ENCODE results near the gene SLC1A2.

Gene SLC1A2

GRCh38 chr11:35262735-35263134 lies 156.6 kb downstream of the SLC1A2 start:
- DNase-seq = no peak

DNA sequence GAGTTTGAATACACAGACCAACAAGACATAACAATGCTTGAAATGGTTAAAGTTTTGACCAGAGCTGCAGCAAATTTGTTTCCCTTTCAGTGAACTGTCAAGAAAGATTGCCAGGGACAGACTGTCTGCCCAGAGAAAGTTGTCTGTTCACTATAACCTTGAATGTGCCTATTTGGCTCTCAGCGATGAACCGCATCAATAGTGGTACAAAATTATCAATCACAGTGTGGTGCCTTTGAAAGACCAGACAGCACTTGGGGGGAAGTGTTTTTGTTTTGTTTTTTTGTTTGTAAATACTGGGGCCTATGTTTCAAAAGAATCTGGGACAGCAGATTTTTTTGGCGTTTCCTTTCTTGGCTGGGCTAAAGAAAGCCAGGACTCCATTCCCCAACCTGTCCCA lies 157.3 kb downstream of the SLC1A2 start:
- DNase-seq = no peak

GRCh38 chr11:35261197-35261596 lies 158.2 kb downstream of the SLC1A2 start:
- no peak for DNase-seq

DNA sequence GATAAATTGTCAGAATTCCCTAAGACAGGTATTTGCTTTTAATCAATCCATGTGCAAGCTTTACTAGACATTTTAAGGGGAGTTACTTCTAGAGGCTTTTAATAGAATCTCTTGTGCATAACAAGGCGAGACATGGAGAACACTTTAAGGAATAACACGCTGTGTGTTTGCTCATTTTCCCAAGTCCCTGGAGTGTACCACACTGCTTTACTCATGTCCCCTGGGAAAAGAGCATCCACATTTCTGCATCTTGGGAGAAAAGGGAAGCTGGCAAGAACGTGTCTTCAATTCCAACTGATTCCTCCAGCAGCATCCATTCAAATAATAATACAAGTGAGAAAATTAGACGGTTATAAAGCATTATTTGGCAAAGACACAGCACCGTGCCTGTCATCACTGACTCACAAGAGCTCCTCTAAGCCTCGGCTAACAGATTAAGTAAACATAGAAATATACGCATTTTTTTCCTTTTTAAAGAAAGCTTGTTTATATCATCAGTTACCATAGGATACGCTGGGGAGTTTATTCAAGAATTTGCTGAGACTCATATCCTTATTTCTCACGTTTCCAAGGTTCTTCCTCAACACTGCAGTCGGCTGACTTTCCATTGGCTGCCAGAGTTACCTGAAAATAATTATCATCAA lies 158.9 kb downstream of the SLC1A2 start:
- no peak for DNase-seq

- no peak for DNase-seq
These were observed 159.8 kb downstream of the SLC1A2 start for GRCh38 chr11:35259529-35259928.

- no peak for DNase-seq
These were observed 162.1 kb downstream of the SLC1A2 start for GRCh38 chr11:35257281-35257680.

DNA sequence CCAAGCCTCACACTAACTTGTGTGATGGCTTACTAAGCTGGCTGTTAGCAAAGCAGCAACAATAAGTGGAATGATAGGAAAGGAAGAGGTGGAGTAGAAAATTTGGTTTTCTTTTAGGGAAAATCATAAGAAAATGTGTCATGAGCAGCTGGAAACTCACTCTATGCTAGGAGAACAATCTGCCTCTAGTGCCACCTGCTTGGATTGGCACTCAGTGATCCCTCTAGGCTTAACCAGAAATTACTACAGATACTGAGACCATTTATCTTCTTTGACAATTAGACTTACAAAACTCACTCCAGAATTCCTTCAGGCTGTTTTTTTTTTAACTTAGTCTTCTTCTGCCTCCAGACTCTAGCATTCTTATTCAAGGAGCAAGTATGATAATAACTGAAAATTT lies 163.1 kb downstream of the SLC1A2 start:
- DNase-seq = no peak

DNA sequence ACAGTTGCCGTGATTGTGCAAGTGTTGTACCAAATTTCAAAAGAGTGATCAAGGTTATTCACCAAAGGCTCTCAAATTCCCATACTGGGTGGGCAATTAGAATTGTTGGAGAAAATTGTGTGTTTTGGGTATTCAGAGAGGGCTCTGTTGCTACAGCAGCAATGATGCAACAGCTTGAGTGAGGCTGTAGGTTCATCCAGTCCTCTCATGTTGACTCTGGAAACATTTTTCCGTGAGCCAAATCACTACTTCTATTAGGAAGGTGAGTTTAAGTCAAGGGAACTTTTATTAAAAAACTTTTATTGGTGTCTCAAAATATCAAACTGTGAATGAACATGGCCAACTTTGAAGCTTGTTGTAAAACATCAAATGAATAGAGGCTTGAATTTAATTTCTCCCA lies 163.8 kb downstream of the SLC1A2 start:
- DNase-seq = no peak

DNA sequence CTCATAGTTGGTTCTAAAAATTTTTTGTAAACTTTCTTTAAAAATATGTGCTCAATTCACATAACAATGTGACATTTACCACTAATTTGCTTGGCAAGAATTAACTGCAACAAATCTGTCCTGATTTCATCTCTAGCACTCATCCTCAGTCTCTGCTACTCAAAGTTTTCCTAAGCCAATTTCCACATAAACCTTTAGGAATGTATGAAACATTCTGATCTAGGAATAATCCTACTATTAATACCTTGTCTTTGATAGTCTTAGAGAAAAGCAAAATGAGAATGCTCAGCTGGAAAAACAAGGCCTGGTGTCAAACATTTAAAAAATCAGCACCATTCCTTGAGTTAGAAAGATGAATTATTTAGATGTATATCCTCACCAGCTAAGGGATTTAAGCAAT lies 166.1 kb downstream of the SLC1A2 start:
- no peak for DNase-seq

DNA sequence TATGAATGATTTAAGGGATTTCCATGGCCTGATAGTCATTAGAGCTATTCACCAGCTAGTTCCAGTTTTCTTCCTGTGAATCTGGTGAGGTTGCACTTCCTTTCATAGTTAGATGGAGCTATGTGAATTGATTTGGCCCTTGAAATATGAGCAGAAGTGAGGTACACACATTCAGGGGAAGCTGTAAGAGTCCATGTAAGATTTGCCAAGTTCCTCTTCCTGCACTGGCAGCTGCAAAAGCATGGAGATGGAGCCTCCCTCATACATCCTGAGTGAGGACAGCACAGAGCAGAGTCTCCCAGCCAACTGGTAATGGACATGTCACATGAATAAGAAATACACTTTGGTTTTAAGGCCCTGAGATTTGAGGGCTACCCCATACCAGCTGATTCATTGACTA lies 168.7 kb downstream of the SLC1A2 start:
- no peak for DNase-seq

DNA sequence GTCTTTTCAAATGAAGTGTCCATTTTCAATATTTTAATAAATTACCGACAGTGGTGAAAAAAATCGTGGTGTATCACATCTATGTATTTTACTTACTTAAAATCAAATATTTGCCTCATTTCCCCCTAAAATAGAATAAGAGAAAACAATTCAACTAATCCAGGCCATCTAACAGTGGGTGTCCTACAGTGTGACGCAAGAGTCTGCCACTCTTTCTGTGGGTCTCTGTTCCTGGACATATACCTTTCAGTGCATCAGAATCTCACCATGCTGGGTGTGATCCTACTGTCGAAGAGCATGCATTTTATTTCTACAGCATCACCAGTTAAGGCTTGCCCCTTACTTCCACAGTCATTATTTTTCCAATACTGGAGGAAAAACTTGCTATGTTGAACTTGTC lies 169.2 kb downstream of the SLC1A2 start:
- no peak for DNase-seq

GRCh38 chr11:35248558-35249323 lies 170.6 kb downstream of the SLC1A2 start:
- no peak for DNase-seq

DNA sequence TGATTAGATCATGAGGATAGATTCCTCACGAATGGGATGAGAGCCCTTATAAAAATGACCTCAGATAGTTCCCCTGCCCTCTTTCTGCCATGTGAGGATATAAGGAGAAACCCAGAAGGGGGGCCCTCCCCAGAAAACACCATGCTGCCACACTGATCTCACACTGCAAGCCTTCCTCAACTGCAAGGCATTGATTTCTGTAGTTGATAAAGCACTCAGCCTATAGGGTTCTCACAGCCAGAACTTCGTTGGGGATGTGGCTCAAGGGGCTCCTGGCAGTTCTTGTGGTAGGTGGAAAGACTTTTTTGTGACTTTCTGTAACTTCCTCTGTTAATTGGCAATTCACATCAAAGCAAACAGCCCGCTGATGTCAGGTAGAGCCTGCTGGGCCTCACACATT lies 171.5 kb downstream of the SLC1A2 start:
- DNase-seq = no peak

GRCh38 chr11:35247428-35247827 lies 171.9 kb downstream of the SLC1A2 start:
- DNase-seq = peak in 1 of 2 experiments; percentile 39

DNA sequence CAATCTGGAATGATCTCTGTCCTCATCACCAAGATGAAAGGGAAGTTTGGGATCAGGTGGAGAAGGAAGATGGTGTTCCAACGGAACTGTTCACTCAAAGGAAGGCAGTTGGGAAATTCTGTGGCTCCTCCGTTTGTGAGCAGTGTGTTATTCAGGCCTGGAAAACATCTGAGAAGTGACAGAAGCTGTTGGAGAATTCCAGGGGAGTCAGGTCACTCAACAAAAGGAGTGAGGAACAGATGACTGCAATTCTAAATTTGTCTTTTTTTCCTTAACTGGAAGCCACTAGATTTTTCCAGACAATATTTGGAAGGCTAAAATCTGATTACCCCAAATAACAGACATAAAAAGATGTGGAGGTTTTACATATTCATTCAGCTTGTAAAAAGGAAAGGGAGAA lies 172.6 kb downstream of the SLC1A2 start:
- DNase-seq = no peak

DNA sequence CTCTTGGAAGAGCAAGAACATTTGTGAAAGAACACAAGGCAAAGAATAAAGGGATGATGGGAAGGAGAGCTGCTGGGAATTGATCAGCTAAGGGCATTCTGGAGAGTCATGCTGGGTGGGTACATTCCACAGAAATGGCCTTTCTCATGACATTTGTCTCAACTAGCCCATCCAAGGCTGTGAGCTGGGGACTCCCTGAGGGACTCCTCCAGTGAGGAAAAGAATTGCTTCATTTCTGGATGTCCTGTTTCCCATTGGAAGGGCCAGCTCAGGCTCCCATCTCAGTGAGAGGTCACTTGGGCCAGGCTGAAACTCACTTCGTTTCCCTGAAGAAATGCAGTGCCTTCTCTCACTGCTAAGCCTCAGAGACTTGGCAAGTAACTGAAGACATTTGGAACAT lies 173.6 kb downstream of the SLC1A2 start:
- DNase-seq = no peak

- DNase-seq = no peak
These were observed 174.3 kb downstream of the SLC1A2 start for GRCh38 chr11:35245056-35245455.

GRCh38 chr11:35243774-35244173 lies 175.6 kb downstream of the SLC1A2 start:
- DNase-seq = no peak

GRCh38 chr11:35242412-35243242 lies 176.7 kb downstream of the SLC1A2 start:
- no peak for DNase-seq

DNA sequence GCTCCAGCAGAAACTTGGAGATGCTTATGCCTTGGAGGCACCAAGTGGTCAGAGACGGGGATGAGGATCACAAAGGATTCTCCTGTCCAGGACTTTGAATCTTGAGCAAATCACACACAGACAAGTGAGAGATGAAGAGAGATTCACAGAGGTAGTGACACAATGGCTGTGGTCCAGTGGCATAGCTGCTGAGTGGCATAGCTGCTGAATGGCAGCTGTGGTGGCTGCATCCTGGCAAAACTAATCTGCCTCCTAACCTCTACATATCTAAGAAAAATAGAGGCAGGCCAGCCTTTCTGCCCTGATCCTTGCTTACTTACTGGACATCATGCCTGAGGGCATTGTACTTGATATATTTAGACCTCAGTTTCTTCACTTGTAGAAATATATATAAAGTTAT lies 177.8 kb downstream of the SLC1A2 start:
- DNase-seq = no peak

DNA sequence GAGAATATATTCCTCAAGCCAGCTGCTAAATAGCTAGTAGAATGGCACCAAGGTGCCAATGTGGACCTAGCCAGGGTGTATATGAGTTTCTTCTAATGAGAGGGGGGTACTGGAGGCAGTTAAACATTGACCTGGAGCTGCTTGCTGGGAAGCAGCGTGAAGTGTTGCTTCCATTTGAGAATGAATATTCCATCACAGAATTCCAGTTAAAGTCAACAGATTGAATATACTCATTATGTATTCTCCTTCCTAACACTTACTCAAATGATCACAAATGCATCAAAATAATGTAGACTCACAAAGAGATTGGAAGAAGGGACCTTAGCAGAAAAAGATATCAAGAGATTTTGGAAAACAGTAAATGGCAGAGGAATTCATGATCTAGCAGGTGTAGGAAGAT lies 178.3 kb downstream of the SLC1A2 start:
- no peak for DNase-seq

GRCh38 chr11:35239471-35240075 lies 179.8 kb downstream of the SLC1A2 start:
- DNase-seq = no peak

- DNase-seq = no peak
These were observed 180.5 kb downstream of the SLC1A2 start for GRCh38 chr11:35238882-35239281.
